Measurements from ENCODE around the gene TAF1D. TPM values are rescaled to one million over a fixed set of nuclear protein-coding genes. Genes with fewer than 3 reads are reported as not detected.

The TAF1D gene, protein sequence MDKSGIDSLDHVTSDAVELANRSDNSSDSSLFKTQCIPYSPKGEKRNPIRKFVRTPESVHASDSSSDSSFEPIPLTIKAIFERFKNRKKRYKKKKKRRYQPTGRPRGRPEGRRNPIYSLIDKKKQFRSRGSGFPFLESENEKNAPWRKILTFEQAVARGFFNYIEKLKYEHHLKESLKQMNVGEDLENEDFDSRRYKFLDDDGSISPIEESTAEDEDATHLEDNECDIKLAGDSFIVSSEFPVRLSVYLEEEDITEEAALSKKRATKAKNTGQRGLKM
- total RNA-seq = 100 to 1,000 TPM in 3 of 4 donors, 10 to 100 TPM in 1; 99.9 to 150 (median 125) TPM

GRCh38 chr11:93741094-93741881 lies at the start of gene TAF1D, which contains the start of gene C11orf54:
TSS of gene TAF1D (minus strand) at chr11:93741495. CDS start at chr11:93739304, 2,191 bp downstream.
TSS of gene C11orf54 (plus strand) at chr11:93741672. CDS start at chr11:93747394, 5,722 bp downstream.
- peak; percentile 98 to 99 for DNase-seq
- Histone ChIP-seq H3K4me1 (peaks cover 24 to 29% of the 10 kb centered on the region in 2 donors), H3K9me3 (no peaks in the 10 kb centered on the region), H3K27me3 (no peaks in the 10 kb centered on the region), H3K27ac (peak within 1 kb of the TSS; percentile 87 to 94 (median 92)), H3K4me3 (replicated peaks in 1 of 3) (peak within 1 kb of the TSS; percentile 19 to 80 (median 71)), H3K36me3 (peaks cover 14 to 23% of the 10 kb centered on the region in 2 donors)
- intact Hi-C loops (cut with DNase I) = loop anchor here (5.0 kb wide), 1 partner anchor 46 kb away; no protein-coding TSS in a partner anchor
- WGBS, 2 donors = 0 to 1% methylated on average over 45 to 50 of the region's 65 CpGs
- TF ChIP-seq POLR2A (IDR thresholded peaks at IDR 0.05) = peak; percentile 29 to 91
- TF ChIP-seq, protein P1, sequence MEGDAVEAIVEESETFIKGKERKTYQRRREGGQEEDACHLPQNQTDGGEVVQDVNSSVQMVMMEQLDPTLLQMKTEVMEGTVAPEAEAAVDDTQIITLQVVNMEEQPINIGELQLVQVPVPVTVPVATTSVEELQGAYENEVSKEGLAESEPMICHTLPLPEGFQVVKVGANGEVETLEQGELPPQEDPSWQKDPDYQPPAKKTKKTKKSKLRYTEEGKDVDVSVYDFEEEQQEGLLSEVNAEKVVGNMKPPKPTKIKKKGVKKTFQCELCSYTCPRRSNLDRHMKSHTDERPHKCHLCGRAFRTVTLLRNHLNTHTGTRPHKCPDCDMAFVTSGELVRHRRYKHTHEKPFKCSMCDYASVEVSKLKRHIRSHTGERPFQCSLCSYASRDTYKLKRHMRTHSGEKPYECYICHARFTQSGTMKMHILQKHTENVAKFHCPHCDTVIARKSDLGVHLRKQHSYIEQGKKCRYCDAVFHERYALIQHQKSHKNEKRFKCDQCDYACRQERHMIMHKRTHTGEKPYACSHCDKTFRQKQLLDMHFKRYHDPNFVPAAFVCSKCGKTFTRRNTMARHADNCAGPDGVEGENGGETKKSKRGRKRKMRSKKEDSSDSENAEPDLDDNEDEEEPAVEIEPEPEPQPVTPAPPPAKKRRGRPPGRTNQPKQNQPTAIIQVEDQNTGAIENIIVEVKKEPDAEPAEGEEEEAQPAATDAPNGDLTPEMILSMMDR (IDR thresholded peaks at IDR 0.05) = peak in 2 of 6 experiments; percentile 14 to 21

GRCh38 chr11:93784935-93785360 lies 43.7 kb upstream of the TAF1D start:
- Histone ChIP-seq H3K36me3 (peaks cover 4 to 7% of the 10 kb centered on the region in 2 donors), H3K27ac (peak overlapping the region; percentile 88 to 96 (median 96)), H3K9me3 (no peaks in the 10 kb centered on the region), H3K4me1 (peaks cover 25 to 27% of the 10 kb centered on the region in 2 donors), H3K27me3 (no peaks in the 10 kb centered on the region), H3K4me3 (replicated peaks in 1 of 3) (peak overlapping the region; percentile 86 to 97 (median 87))
- 0 to 1% methylated on average over 13 of the region's 13 CpGs for WGBS, 2 donors
- no peak for TF ChIP-seq POLR2A (IDR thresholded peaks at IDR 0.05)
- TF ChIP-seq, protein P1 (IDR thresholded peaks at IDR 0.05) = peak in 1 of 6 experiments; percentile 4
- intact Hi-C loops (cut with DNase I) = loop anchor here (5.0 kb wide), 1 partner anchor 43 kb away; the partner anchor contains the start of genes C11orf54 and TAF1D
- peak; percentile 9 to 23 for DNase-seq

DNA sequence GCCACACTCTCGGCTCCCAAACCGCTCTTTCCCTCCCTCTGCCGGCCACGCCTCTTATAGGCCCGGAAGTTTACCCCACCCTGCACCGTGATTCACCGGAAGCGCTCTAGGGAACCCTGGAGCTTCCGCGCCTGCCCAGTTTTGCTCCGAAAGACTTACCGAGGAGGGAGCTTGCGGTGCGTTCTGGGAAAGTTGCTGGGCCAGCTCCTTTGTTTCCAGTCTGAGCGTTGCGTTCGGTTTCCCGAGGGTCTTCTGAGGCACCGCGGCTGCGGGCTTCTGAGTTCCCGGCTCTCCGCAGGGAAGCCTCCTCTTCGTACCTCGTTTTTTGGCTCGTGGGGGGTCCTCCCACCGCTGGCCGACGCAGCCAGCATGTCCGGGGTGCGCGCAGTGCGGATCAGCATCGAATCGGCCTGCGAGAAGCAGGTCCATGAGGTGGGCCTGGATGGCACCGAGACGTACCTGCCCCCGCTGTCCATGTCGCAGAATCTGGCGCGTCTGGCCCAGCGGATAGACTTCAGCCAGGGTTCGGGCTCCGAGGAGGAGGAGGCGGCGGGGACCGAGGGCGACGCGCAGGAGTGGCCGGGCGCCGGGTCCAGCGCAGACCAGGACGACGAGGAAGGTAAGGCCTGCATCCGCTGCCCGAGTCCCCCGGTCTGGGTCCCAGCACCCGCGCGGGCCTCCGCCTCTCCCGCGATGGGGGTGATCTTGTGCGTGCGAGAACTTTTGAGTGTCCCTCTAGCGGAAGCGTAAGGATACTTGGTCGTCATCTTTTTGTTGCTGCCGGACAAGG lies 43.0 kb upstream of the TAF1D start, which contains the start of gene MED17:
Gene MED17, plus strand, starts transcription at position 138 of the 790 bp plus-strand sequence. Its CDS starts 232 bp downstream, at position 370.
- H3K4me1 ChIP-seq = peaks cover 25 to 27% of the 10 kb centered on the region in 2 donors
- H3K36me3 ChIP-seq = peaks cover 4 to 7% of the 10 kb centered on the region in 2 donors
- TF ChIP-seq, protein P1 (IDR thresholded peaks at IDR 0.05) = peak in 4 of 6 experiments; percentile 22 to 38 (median 32)
- TF ChIP-seq POLR2A (IDR thresholded peaks at IDR 0.05) = peak; percentile 7 to 92
- H3K27ac ChIP-seq = peak within 1 kb of the TSS; percentile 88 to 96 (median 96)
- peak; percentile 92 to 94 for DNase-seq
- intact Hi-C loops (cut with DNase I) = no loop called here
- no peaks in the 10 kb centered on the region for H3K27me3 ChIP-seq
- H3K4me3 ChIP-seq (replicated peaks in 1 of 3) = peak within 1 kb of the TSS; percentile 86 to 97 (median 87)
- 0 to 1% methylated on average over 12 to 33 of the region's 72 CpGs for WGBS, 2 donors
- H3K9me3 ChIP-seq = no peaks in the 10 kb centered on the region

DNA sequence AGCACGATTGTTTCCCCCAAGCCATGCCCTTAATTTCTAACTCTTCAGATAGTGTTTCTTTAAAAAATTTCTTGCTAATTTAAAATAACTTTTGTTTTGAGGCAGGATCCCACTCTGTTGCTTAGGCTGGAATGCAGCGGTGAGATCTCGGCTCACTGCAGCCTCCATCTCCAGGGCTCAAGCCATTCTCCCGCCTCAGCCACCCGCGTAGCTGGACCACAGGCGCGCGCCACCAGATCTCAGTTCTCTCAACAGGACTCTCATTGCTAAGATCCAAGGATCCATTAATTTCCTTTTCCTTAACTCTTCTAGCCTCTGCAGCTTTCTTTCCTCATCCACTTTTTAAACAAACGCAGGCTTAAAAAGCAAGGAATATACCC lies 42.5 kb upstream of the TAF1D start:
- H3K27ac ChIP-seq = peak overlapping the region in 2 of 3 donors; percentile 96
- DNase-seq = no peak
- peaks cover 1 to 4% of the 10 kb centered on the region in 2 donors for H3K36me3 ChIP-seq
- H3K9me3 ChIP-seq = no peaks in the 10 kb centered on the region
- H3K4me3 ChIP-seq (replicated peaks in 1 of 3) = peak overlapping the region; percentile 61 to 97 (median 86)
- intact Hi-C loops (cut with DNase I) = no loop called here
- H3K4me1 ChIP-seq = peaks cover 25 to 27% of the 10 kb centered on the region in 2 donors
- no peak for TF ChIP-seq POLR2A (IDR thresholded peaks at IDR 0.05)
- TF ChIP-seq, protein P1 (IDR thresholded peaks at IDR 0.05) = no peak
- WGBS, 2 donors = 2% methylated on average over 10 of the region's 10 CpGs
- H3K27me3 ChIP-seq = no peaks in the 10 kb centered on the region
